HEK293T (cell line): ENCODE measurements around the gene FRRS1.

Experiments used
- ARNT ChIP-seq: fragments of 450-650 bp; IDR thresholded peaks from 2 replicates; pipeline ENCODE4 v1.6.1; 2017; ENCODE audit warnings: mild to moderate bottlenecking
- BHLHE40 ChIP-seq: fragments of 450-650 bp; IDR thresholded peaks from 2 replicates; pipeline ENCODE4 v1.6.1; 2016; ENCODE audit warnings: mild to moderate bottlenecking, moderate library complexity, borderline replicate concordance
- CTBP1 ChIP-seq: fragments of 450-650 bp; IDR thresholded peaks from 2 replicates; pipeline ENCODE4 v1.6.1; 2016; ENCODE audit warnings: borderline replicate concordance
- ELF4 ChIP-seq: fragments of 450-650 bp; IDR thresholded peaks from 2 replicates; pipeline ENCODE4 v1.6.1; 2017; ENCODE audit warnings: antibody characterized with exemption
- FOXA1 ChIP-seq: fragments of 450-650 bp; IDR thresholded peaks from 2 replicates; pipeline ENCODE4 v1.6.1; 2016; ENCODE audit warnings: mild to moderate bottlenecking
- FOXK2 ChIP-seq: fragments of 450-650 bp; IDR thresholded peaks from 2 replicates; pipeline ENCODE4 v1.6.1; 2016; ENCODE audit warnings: mild to moderate bottlenecking
- FOXM1 ChIP-seq: fragments of 450-650 bp; IDR thresholded peaks from 2 replicates; pipeline ENCODE4 v1.6.1; 2017; ENCODE audit warnings: mild to moderate bottlenecking, borderline replicate concordance
- HDGF ChIP-seq: fragments of 450-650 bp; IDR thresholded peaks from 2 replicates; pipeline ENCODE4 v1.6.1; 2017; ENCODE audit warnings: antibody characterized with exemption, borderline replicate concordance
- L3MBTL2 ChIP-seq: fragments of 450-650 bp; conservative IDR thresholded peaks from 2 replicates; pipeline ENCODE4 v1.6.1; 2016; ENCODE audit warnings: mild to moderate bottlenecking
- NFRKB ChIP-seq: fragments of 450-650 bp; IDR thresholded peaks from 2 replicates; pipeline ENCODE4 v1.6.1; 2016; ENCODE audit warnings: mild to moderate bottlenecking, moderate library complexity
- SP1 ChIP-seq: fragments of 450-650 bp; IDR thresholded peaks from 2 replicates; pipeline ENCODE4 v1.6.1; 2017
- SUZ12 ChIP-seq: fragments of 450-650 bp; IDR thresholded peaks from 2 replicates; pipeline ENCODE4 v1.6.1; 2016; ENCODE audit warnings: mild to moderate bottlenecking
- TARDBP ChIP-seq: fragments of 450-650 bp; IDR thresholded peaks from 2 replicates; pipeline ENCODE4 v1.6.1; 2016
- ZNF384 ChIP-seq: fragments of 450-650 bp; IDR thresholded peaks from 2 replicates; pipeline ENCODE4 v1.6.1; 2016

- TF ChIP-seq FOXK2, result no peak
- no peak for TF ChIP-seq FOXM1
- no peak for TF ChIP-seq ELF4
- TF ChIP-seq HDGF, result no peak
- TF ChIP-seq ARNT, result no peak
- TF ChIP-seq FOXA1, result no peak
- TF ChIP-seq SUZ12, result no peak
- no peak for TF ChIP-seq SP1
- TF ChIP-seq NFRKB, result no peak
- no peak for TF ChIP-seq ZNF384
- no peak for TF ChIP-seq BHLHE40
- TF ChIP-seq TARDBP, result no peak
- TF ChIP-seq L3MBTL2, result no peak
- TF ChIP-seq CTBP1, result no peak
These were observed 94.4 kb downstream of the FRRS1 start for GRCh38 chr1:99672038-99672437.
